ENCODE measurements around the gene LRRC3. TPM values are rescaled to one million over a fixed set of nuclear protein-coding genes. Genes with fewer than 3 reads are reported as not detected.

Gene LRRC3
- total RNA-seq, 1 experiment from 2014 or later = 0.48 TPM

GRCh38 chr21:44511219-44511937 is 56.1 kb downstream of the LRRC3 start:
- H2AFZ ChIP-seq = no peak overlapping the region

More at GRCh38 chr21:44511219-44511937, 56.1 kb downstream of the LRRC3 start:
- no TSS peak for BruUV-seq (replicated peaks)
- no peaks in the 10 kb centered on the region for H3K4me1 ChIP-seq (replicated peaks; ENCODE audit: insufficient read depth)
- no peak overlapping the region for H3K4me3 ChIP-seq
- no peaks in the 10 kb centered on the region for H3K9me2 ChIP-seq (ENCODE audit: insufficient read depth)
- ChIA-PET CTCF (interaction anchor here (0.6 to 0.9 kb wide), 2 partner anchors 231 to 1309 kb away, joined by 3 to 6 read pairs; no protein-coding TSS in a partner anchor), POLR2A (ENCODE audit: unreplicated experiment) (no interaction called here)
- DNase-seq = no peak
- no peak overlapping the region for H3K27ac ChIP-seq
- H3K27me3 ChIP-seq (ENCODE audit: insufficient read depth, low read depth) = peaks cover 83% of the 10 kb centered on the region
- H3F3A ChIP-seq (ENCODE audit: insufficient read depth, low read depth) = no peaks in the 10 kb centered on the region
- TF ChIP-seq CTCF (conservative IDR thresholded peaks at IDR 0.05) (no peak), EZH2 (IDR thresholded peaks at IDR 0.05; ENCODE audit: low read depth) (no peak)
- no peaks in the 10 kb centered on the region for H3K79me2 ChIP-seq (ENCODE audit: low read depth)
- H3K9me3 ChIP-seq (ENCODE audit: insufficient read depth, low read depth) = no peaks in the 10 kb centered on the region
- no peaks in the 10 kb centered on the region for H4K20me1 ChIP-seq (ENCODE audit: insufficient read depth)
- no peaks in the 10 kb centered on the region for H3K36me3 ChIP-seq (ENCODE audit: low read depth)
- intact Hi-C loops (cut with micrococcal nuclease; ENCODE audit: unreplicated experiment) = loop anchor here (10.0 kb wide), 1 partner anchor 423 kb away; no protein-coding TSS in a partner anchor
- H3K4me2 ChIP-seq = no peak overlapping the region

Other genes starting within 250 kb of the LRRC3 start
- gene ICOSLG, start 214.6 kb upstream of the LRRC3 start, total RNA-seq (2021) = 2.9 and 3.9 TPM in 2 replicates
- gene DNMT3L, start 193.6 kb upstream of the LRRC3 start, total RNA-seq (2021) = not detected in 2 replicates
- gene AIRE, start 169.6 kb upstream of the LRRC3 start, total RNA-seq (2021) = not detected in 2 replicates
- gene PFKL, start 155.5 kb upstream of the LRRC3 start, total RNA-seq (2021) = 67.5 and 73.8 TPM in 2 replicates
- gene CFAP410, start 116.1 kb upstream of the LRRC3 start, total RNA-seq (2021) = 12.5 and 23.9 TPM in 2 replicates
- gene TRPM2, start 101.9 kb upstream of the LRRC3 start, total RNA-seq (2021) = not detected in 2 replicates
- gene KRTAP10-1, start 84.7 kb downstream of the LRRC3 start, total RNA-seq (2021) = not detected in 2 replicates
- not detected in 2 replicates for gene KRTAP10-2, start 96.0 kb downstream of the LRRC3 start, total RNA-seq (2021)
- not detected in 2 replicates for gene KRTAP10-3, start 103.3 kb downstream of the LRRC3 start, total RNA-seq (2021)
- not detected in 2 replicates for gene KRTAP10-4, start 118.2 kb downstream of the LRRC3 start, total RNA-seq (2021)
- not detected in 2 replicates for gene KRTAP10-5, start 125.1 kb downstream of the LRRC3 start, total RNA-seq (2021)
- gene KRTAP10-6, start 137.0 kb downstream of the LRRC3 start, total RNA-seq (2021) = not detected in 2 replicates
- not detected in 2 replicates for gene KRTAP10-7, start 145.1 kb downstream of the LRRC3 start, total RNA-seq (2021)
- not detected in 2 replicates for gene KRTAP10-8, start 156.6 kb downstream of the LRRC3 start, total RNA-seq (2021)
- not detected in 2 replicates for gene KRTAP10-9, start 171.6 kb downstream of the LRRC3 start, total RNA-seq (2021)
- gene KRTAP10-10, start 181.8 kb downstream of the LRRC3 start, total RNA-seq (2021) = not detected in 2 replicates
- not detected in 2 replicates for gene KRTAP10-11, start 190.9 kb downstream of the LRRC3 start, total RNA-seq (2021)
- gene KRTAP12-4, start 199.1 kb downstream of the LRRC3 start, total RNA-seq (2021) = not detected in 2 replicates
- gene KRTAP12-3, start 202.4 kb downstream of the LRRC3 start, total RNA-seq (2021) = not detected in 2 replicates
- gene KRTAP12-2, start 211.4 kb downstream of the LRRC3 start, total RNA-seq (2021) = not detected in 2 replicates
- gene KRTAP12-1, start 226.7 kb downstream of the LRRC3 start, total RNA-seq (2021) = not detected in 2 replicates
- gene KRTAP10-12, start 241.7 kb downstream of the LRRC3 start, total RNA-seq (2021) = not detected in 2 replicates